Mesenchymal stem cell (in vitro differentiated cells and primary cell): Measurements from ENCODE around the gene GFY.
A peak's percentile ranks its signal among the peaks of the same experiment; 100 is the strongest.

Experiments used
- DNase-seq: peaks from one replicate; pipeline ENCODE4 v3.0.0-alpha.2; 2013
- H2AFZ ChIP-seq: one replicate; pipeline ENCODE4 v1.6.1; 2013; ENCODE audit warnings: low read depth, mild to moderate bottlenecking, control low read depth, inconsistent platforms, low read length, moderate library complexity
- H2AK5ac ChIP-seq: 2 replicates; pipeline ENCODE4 v1.6.1; 2013; ENCODE audit warnings: low read length, moderate library complexity, mild to moderate bottlenecking, inconsistent platforms; ENCODE audit not compliant: severe bottlenecking
- H2BK120ac ChIP-seq: one replicate; pipeline ENCODE4 v1.6.1; 2013; ENCODE audit warnings: low read depth, mild to moderate bottlenecking, inconsistent platforms, low read length, moderate library complexity
- H2BK12ac ChIP-seq, 2 experiments: one replicate each; pipeline ENCODE4 v1.6.1; 2013; ENCODE audit warnings: inconsistent platforms in 2 of 2, low read length in 2 of 2, mild to moderate bottlenecking in 2 of 2, moderate library complexity in 2 of 2, control low read depth in 1 of 2
- H2BK15ac ChIP-seq: one replicate; pipeline ENCODE4 v1.6.1; 2013; ENCODE audit warnings: mild to moderate bottlenecking, low read depth, inconsistent platforms; ENCODE audit not compliant: poor library complexity, severe bottlenecking
- H2BK5ac ChIP-seq: 2 replicates; pipeline ENCODE4 v1.6.1; 2013; ENCODE audit warnings: low read depth, mild to moderate bottlenecking, low read length, control low read depth, inconsistent platforms; ENCODE audit not compliant: poor library complexity, severe bottlenecking
- H3K14ac ChIP-seq, 2 experiments: one replicate each; pipeline ENCODE4 v1.6.1; 2013; ENCODE audit warnings: inconsistent platforms in 2 of 2, low read length in 2 of 2, control low read depth in 1 of 2, mild to moderate bottlenecking in 1 of 2, moderate library complexity in 1 of 2
- H3K18ac ChIP-seq, 2 experiments: one replicate each; pipeline ENCODE4 v1.6.1; 2013; ENCODE audit warnings: inconsistent platforms in 2 of 2, low read length in 2 of 2, control low read depth in 1 of 2, low read depth in 1 of 2, mild to moderate bottlenecking in 1 of 2
- H3K23ac ChIP-seq, 2 experiments: one replicate each; pipeline ENCODE4 v1.6.1; 2013; ENCODE audit warnings: inconsistent platforms in 2 of 2, low read length in 2 of 2, mild to moderate bottlenecking in 2 of 2, moderate library complexity in 2 of 2, control low read depth in 1 of 2
- H3K27ac ChIP-seq: 2 replicates; pipeline ENCODE4 v1.5.1; 2013; ENCODE audit warnings: mild to moderate bottlenecking, moderate library complexity, low read length, control low read depth, inconsistent platforms; ENCODE audit not compliant: poor library complexity, severe bottlenecking
- H3K27me3 ChIP-seq, 2 experiments: 2 replicates each; pipeline versions ENCODE4 v1.6.1 to v1.7.0; 2013; ENCODE audit warnings: low read length in 2 of 2, mild to moderate bottlenecking in 2 of 2, moderate library complexity in 2 of 2, control low read depth in 1 of 2, inconsistent platforms in 1 of 2; ENCODE audit not compliant: control insufficient read depth in 1 of 2, insufficient read depth in 1 of 2
- H3K36me3 ChIP-seq, 2 experiments: 2 replicates each; pipeline versions ENCODE4 v1.6.1 to v1.7.0; 2013; ENCODE audit warnings: low read length in 2 of 2, control low read depth in 1 of 2, inconsistent platforms in 1 of 2, low read depth in 1 of 2, mild to moderate bottlenecking in 1 of 2; ENCODE audit not compliant: insufficient read depth in 2 of 2, control insufficient read depth in 1 of 2
- H3K4ac ChIP-seq, 2 experiments: one replicate each; pipeline ENCODE4 v1.6.1; 2013; ENCODE audit warnings: inconsistent platforms in 2 of 2, low read length in 2 of 2, mild to moderate bottlenecking in 2 of 2, moderate library complexity in 2 of 2, control low read depth in 1 of 2, low read depth in 1 of 2
- H3K4me1 ChIP-seq: 2 replicates; pipeline ENCODE4 v1.6.1; 2013; ENCODE audit warnings: low read depth, low read length, control low read depth; ENCODE audit not compliant: control insufficient read depth, insufficient read depth
- H3K4me2 ChIP-seq: 2 replicates; pipeline ENCODE4 v1.6.1; 2013; ENCODE audit warnings: low read length, mild to moderate bottlenecking, inconsistent platforms; ENCODE audit not compliant: poor library complexity, severe bottlenecking
- H3K4me3 ChIP-seq, 2 experiments: 2 replicates each; pipeline versions ENCODE4 v1.5.1 to v1.7.0; 2013; ENCODE audit warnings: low read length in 2 of 2, mild to moderate bottlenecking in 2 of 2, control low read depth in 1 of 2, low read depth in 1 of 2; ENCODE audit not compliant: insufficient read depth in 1 of 2
- H3K79me1 ChIP-seq: replicated peaks from 2 replicates; pipeline ENCODE4 v1.6.1; 2013; ENCODE audit warnings: mild to moderate bottlenecking, control low read depth, low read length, inconsistent platforms; ENCODE audit not compliant: poor library complexity, severe bottlenecking
- H3K9ac ChIP-seq: 2 replicates; pipeline ENCODE4 v1.7.0; 2013; ENCODE audit warnings: mild to moderate bottlenecking, low read length, moderate library complexity
- H3K9me3 ChIP-seq: 2 replicates; pipeline ENCODE4 v1.7.0; 2013; ENCODE audit warnings: mild to moderate bottlenecking, low read length; ENCODE audit not compliant: control insufficient read depth
- H4K8ac ChIP-seq: one replicate; pipeline ENCODE4 v1.6.1; 2013; ENCODE audit warnings: inconsistent platforms, mild to moderate bottlenecking, low read length, moderate library complexity
- H4K91ac ChIP-seq: one replicate; pipeline ENCODE4 v1.6.1; 2013; ENCODE audit warnings: mild to moderate bottlenecking, low read length, inconsistent platforms
- WGBS: methylation state at CpG from one replicate; pipeline ENCODE4 v1.1.7; 2013; ENCODE audit warnings: mixed read lengths; 5-methylcytosine and 5-hydroxymethylcytosine counted together

The GFY gene

DNA sequence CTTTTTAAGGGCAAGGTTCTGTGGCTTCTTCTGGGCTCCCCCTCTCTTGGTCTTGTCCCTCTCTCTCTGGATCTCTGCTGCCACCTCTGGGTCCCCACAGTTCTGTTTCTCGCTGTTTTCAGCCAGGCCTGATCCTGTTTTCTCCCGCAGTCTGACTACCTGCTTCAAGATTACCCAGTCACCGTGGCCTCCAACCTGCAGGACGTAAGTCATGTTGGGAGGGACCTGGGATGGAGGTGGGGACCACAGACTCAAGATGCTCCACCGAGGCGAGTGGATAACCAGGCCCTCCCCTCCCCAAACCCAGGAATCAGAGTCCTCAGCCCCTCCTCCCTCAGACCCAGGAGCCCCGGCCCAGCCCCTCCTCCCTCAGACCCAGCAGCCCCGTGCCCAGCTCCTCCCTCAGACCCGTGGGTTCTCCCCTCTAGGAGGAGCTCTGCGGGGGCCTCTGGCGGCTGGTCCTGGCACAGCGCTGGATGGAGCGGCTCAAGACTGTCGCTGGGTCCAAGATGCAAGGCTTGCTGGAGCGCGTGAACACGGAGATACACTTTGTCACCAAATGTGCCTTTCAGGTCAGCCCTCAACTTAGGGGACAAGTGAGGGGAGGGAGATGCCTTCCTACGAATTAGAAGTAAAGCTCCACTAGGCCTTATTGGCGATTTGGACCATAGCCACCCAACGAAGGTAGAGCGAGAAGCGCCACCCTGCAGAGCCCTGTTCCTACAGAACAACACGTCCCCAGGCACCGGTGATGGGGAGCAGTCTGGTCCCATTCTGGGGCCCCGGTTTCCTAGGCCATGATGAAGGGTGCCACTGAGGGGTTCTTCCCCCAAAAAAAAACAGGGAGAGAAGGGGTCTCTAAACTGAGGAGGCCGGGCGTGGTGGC lies 51.0 kb downstream of the GFY start:
- H4K8ac ChIP-seq, result peak overlapping the region; percentile 71
- no peak overlapping the region for H2BK15ac ChIP-seq
- H3K4me2 ChIP-seq, result no peak overlapping the region
- no peak overlapping the region for H3K14ac ChIP-seq
- H3K36me3 ChIP-seq, result no peaks in the 10 kb centered on the region
- 42% methylated on average over 27 of the region's 27 CpGs for WGBS
- peak; percentile 69 for DNase-seq
- H3K4me3 ChIP-seq, result no peak overlapping the region
- H3K18ac ChIP-seq, result no peak overlapping the region
- H3K4me1 ChIP-seq, result peaks cover 14% of the 10 kb centered on the region
- H3K9ac ChIP-seq, result peak overlapping the region; percentile 56
- H2AK5ac ChIP-seq, result no peak overlapping the region
- H3K27ac ChIP-seq, result no peak overlapping the region
- H3K27me3 ChIP-seq, result peaks cover 0 to 7% of the 10 kb centered on the region in 2 experiments
- no peak overlapping the region for H3K23ac ChIP-seq
- H3K79me1 ChIP-seq, result no peaks in the 10 kb centered on the region
- H2BK5ac ChIP-seq, result no peak overlapping the region
- no peak overlapping the region for H2BK120ac ChIP-seq
- no peak overlapping the region for H4K91ac ChIP-seq
- H2AFZ ChIP-seq, result no peak overlapping the region
- H3K4ac ChIP-seq, result no peak overlapping the region
- no peaks in the 10 kb centered on the region for H3K9me3 ChIP-seq
- H2BK12ac ChIP-seq, result no peak overlapping the region
